GM12875 (cell line): ENCODE results near the gene GNB1.

Source experiments
- H3K4me3 ChIP-seq: one replicate; pipeline ENCODE4 v1.5.1; 2011; ENCODE audit warnings: low read depth, low read length, control low read depth
- CTCF ChIP-seq: IDR thresholded peaks from 2 replicates; pipeline ENCODE4 v1.5.1; 2011; ENCODE audit warnings: low read depth, mild to moderate bottlenecking, control low read depth, inconsistent platforms, low read length, moderate library complexity, borderline replicate concordance; ENCODE audit not compliant: insufficient read depth

Gene GNB1

GRCh38 chr1:1921901-1922701 is 31.2 kb upstream of the GNB1 start:
- TF ChIP-seq CTCF, result no peak
- H3K4me3 ChIP-seq, result no peak overlapping the region

DNA sequence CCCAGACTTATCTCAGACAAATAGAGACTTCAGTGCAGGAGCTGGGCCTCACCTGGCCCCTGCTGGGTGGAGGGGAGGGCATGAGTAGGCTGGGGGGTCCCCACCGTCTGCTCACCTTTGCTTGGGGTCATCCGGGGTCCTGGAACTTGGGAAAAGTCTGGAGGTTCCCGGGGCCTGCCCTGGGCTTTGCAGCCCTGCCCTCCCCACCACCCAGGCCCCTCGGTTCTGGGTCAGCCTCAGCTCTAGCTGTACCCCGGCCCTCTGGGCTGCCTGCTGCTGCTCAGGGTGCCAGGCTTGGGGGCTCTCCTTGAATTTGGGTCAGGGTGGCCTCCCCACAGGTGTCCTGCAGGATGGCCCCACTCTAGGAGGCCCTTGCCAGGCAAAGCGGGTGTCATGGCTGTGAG is 30.6 kb upstream of the GNB1 start:
- TF ChIP-seq CTCF, result no peak
- no peak overlapping the region for H3K4me3 ChIP-seq

GRCh38 chr1:1920608-1921458 is 29.9 kb upstream of the GNB1 start:
- TF ChIP-seq CTCF, result no peak
- no peak overlapping the region for H3K4me3 ChIP-seq

DNA sequence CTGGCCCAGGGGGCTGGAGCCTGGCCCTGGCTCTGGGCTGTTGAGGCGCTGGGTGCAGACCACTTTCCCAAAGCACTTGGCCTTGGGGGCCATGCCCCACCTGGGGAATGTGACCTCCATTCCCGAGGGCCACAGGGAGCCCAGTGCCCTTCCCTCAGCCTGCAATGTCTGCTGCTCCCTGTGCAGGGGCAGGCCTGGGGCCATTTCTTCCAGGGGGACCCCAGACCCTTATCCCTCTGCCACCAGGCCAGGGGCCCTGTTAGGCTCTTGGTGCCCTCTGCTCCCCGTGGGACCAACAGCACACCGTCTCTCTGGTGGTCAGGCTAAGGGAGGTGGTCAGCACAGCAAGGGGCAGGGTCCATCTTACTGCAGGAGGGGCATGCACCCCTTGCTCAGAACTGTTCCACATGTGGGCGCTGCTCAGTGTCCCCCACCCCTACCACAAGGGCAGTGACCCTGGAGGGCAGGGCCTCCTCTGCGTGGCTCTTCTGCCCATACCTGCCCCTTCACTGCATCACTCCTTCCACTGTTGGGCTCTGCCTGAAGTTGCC is 29.2 kb upstream of the GNB1 start:
- H3K4me3 ChIP-seq, result no peak overlapping the region
- TF ChIP-seq CTCF, result no peak

DNA sequence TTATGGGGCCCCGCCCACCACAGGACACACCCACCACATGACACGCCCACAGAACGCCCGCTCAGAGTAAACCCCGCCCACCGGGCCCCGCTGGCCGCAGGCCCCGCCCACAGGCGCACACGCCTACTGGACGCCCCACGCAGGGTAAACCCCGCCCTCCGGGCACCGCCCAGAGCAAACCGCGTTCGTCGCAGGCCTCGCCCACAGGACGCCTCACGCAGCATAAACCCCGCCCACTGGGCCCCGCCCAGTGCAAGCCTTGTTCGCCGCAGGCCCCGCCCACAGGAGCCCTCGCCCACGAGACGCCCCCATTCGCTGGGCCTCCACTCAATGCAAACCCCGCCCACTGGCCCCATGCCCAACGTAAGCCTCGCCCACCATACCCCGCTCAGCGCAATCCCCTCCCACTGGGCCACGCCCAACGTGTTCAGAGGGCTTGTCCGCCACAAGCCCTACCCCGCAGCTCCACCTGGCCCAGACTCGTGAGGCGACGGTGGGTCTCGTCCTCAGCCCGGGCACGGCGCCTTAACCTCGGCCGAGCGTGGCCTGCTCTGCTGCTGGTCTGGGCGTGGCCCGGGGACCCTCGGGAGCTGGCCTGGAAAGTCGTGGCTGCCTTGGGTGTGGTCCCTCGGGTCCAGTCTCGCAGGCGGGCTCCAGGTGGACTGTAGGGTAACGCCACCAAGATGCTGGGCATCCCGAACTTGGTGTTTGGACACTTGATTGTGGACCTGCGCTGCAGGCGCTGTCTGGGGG is 28.6 kb upstream of the GNB1 start:
- TF ChIP-seq CTCF, result no peak

GRCh38 chr1:1918901-1919303 is 28.0 kb upstream of the GNB1 start, which contains the start of gene TMEM52:
Gene TMEM52, minus strand, starts transcription at chr1:1919279. Its CDS starts 14 bp downstream, at chr1:1919265.
- no peak for TF ChIP-seq CTCF

More for the DNA sequence above, 28.6 kb upstream of the GNB1 start:
- H3K4me3 ChIP-seq, result peak overlapping the region; percentile 47

More at GRCh38 chr1:1918901-1919303, 28.0 kb upstream of the GNB1 start, which contains the start of gene TMEM52:
- peak within 1 kb of the TSS; percentile 47 for H3K4me3 ChIP-seq
